GM23338 (cell line): ENCODE measurements around the gene RAC2. TPM values are rescaled to one million over a fixed set of nuclear protein-coding genes. Genes with fewer than 3 reads are reported as not detected.
A peak's percentile ranks its signal among the peaks of the same experiment; 100 is the strongest.

Source experiments
- ATAC-seq: fragments of 200-7000 bp; cut with Tn5 transposase; 3 replicates; pipeline ENCODE4 v1.9.1; 2020
- DNase-seq: peaks from one replicate; pipeline ENCODE4 v3.0.0-alpha.2; 2015; ENCODE audit warnings: low spot score
- H2AFZ ChIP-seq: fragments of 200-600 bp; sonication (generic); 2 replicates; pipeline ENCODE4 v1.8.0; 2016; ENCODE audit warnings: antibody characterized with exemption, mild to moderate bottlenecking, moderate library complexity
- H3F3A ChIP-seq: fragments of 200-600 bp; sonication (generic); replicated peaks from 2 replicates; pipeline ENCODE4 v1.8.0; 2017; ENCODE audit warnings: antibody characterized with exemption, mixed run types, low read depth
- H3K27ac ChIP-seq: fragments of 200-600 bp; sonication (generic); 2 replicates; pipeline ENCODE4 v1.6.1; 2016; ENCODE audit warnings: low read depth
- H3K27me3 ChIP-seq: fragments of 200-600 bp; sonication (generic); 2 replicates; pipeline ENCODE4 v1.8.0; 2016; ENCODE audit warnings: mild to moderate bottlenecking, mixed run types, moderate library complexity; ENCODE audit not compliant: insufficient read depth
- H3K36me3 ChIP-seq: fragments of 200-600 bp; sonication (generic); 2 replicates; pipeline ENCODE4 v1.8.0; 2016; ENCODE audit warnings: mild to moderate bottlenecking; ENCODE audit not compliant: insufficient read depth
- H3K4me1 ChIP-seq: fragments of 200-600 bp; sonication (generic); 2 replicates; pipeline ENCODE4 v1.8.0; 2016; ENCODE audit warnings: mild to moderate bottlenecking, moderate library complexity; ENCODE audit not compliant: insufficient read depth
- H3K4me2 ChIP-seq: fragments of 200-600 bp; sonication (generic); 2 replicates; pipeline ENCODE4 v1.7.1; 2017; ENCODE audit warnings: mixed run types
- H3K4me3 ChIP-seq: fragments of 200-600 bp; sonication (generic); 2 replicates; pipeline ENCODE4 v1.6.1; 2016; ENCODE audit warnings: mixed run types
- H3K79me2 ChIP-seq: fragments of 200-600 bp; sonication (generic); replicated peaks from 2 replicates; pipeline ENCODE4 v1.8.0; 2017; ENCODE audit warnings: mild to moderate bottlenecking; ENCODE audit not compliant: insufficient read depth
- H3K9me2 ChIP-seq: fragments of 200-600 bp; sonication (generic); 2 replicates; pipeline ENCODE4 v1.8.0; 2017; ENCODE audit not compliant: insufficient read depth
- H4K20me1 ChIP-seq: fragments of 200-600 bp; sonication (generic); replicated peaks from 2 replicates; pipeline ENCODE4 v1.8.0; 2017; ENCODE audit warnings: mild to moderate bottlenecking; ENCODE audit not compliant: insufficient read depth
- H3K27ac Mint-ChIP-seq: 2 replicates; pipeline ENCODE4 v1.8.0; 2020; ENCODE audit warnings: inconsistent platforms, mild to moderate bottlenecking, moderate library complexity, mixed read lengths
- H3K27me3 Mint-ChIP-seq: 3 replicates; pipeline ENCODE4 v1.8.0; 2022; ENCODE audit warnings: low read depth, mild to moderate bottlenecking, moderate library complexity, mixed read lengths, inconsistent platforms; ENCODE audit not compliant: insufficient read depth, poor library complexity
- H3K36me3 Mint-ChIP-seq: 3 replicates; pipeline ENCODE4 v1.8.0; 2021; ENCODE audit warnings: low read depth, mild to moderate bottlenecking, inconsistent platforms, moderate library complexity, mixed read lengths
- H3K4me1 Mint-ChIP-seq: 3 replicates; pipeline ENCODE4 v1.8.0; 2020; ENCODE audit warnings: mild to moderate bottlenecking, inconsistent platforms, mixed read lengths
- H3K4me3 Mint-ChIP-seq: 3 replicates; pipeline ENCODE4 v1.8.0; 2021; ENCODE audit warnings: moderate library complexity, mild to moderate bottlenecking, inconsistent platforms, mixed read lengths
- H3K9me3 Mint-ChIP-seq: 3 replicates; pipeline ENCODE4 v1.8.0; 2020; ENCODE audit warnings: moderate library complexity, mild to moderate bottlenecking, inconsistent platforms, mixed read lengths
- CREB1 ChIP-seq: fragments of 250-450 bp; sonication (Bioruptor Pico); IDR thresholded peaks from 2 replicates; pipeline ENCODE4 v1.5.0; 2020; ENCODE audit warnings: low read depth, mild to moderate bottlenecking, moderate library complexity
- CTCF ChIP-seq, 2 experiments: fragments of 200-600 bp in 1 of 2; sonication (generic) in 1 of 2; conservative IDR thresholded peaks; 2 replicates each; pipeline versions ENCODE4 v1.5.1 to v1.6.1; 2016 to 2017; ENCODE audit warnings: antibody characterized with exemption in 2 of 2, low read depth in 2 of 2, mild to moderate bottlenecking in 2 of 2, moderate library complexity in 1 of 2
- EZH2 ChIP-seq: fragments of 200-600 bp; sonication (generic); IDR thresholded peaks from one replicate; pipeline ENCODE4 v1.8.0; 2017; ENCODE audit warnings: antibody characterized with exemption, mild to moderate bottlenecking, low read depth; ENCODE audit not compliant: unreplicated experiment
- EZH2phosphoT487 ChIP-seq: fragments of 200-600 bp; sonication (generic); IDR thresholded peaks from one replicate; pipeline ENCODE4 v1.8.1; 2018; ENCODE audit warnings: antibody characterized with exemption; ENCODE audit not compliant: unreplicated experiment
- JUNB ChIP-seq: IDR thresholded peaks from one replicate; pipeline ENCODE4 v1.6.1; 2016; ENCODE audit warnings: antibody characterized with exemption; ENCODE audit not compliant: unreplicated experiment
- NANOG ChIP-seq: IDR thresholded peaks from 2 replicates; pipeline ENCODE4 v1.6.1; 2016; ENCODE audit warnings: antibody characterized with exemption, borderline replicate concordance
- POLR2AphosphoS5 ChIP-seq: IDR thresholded peaks from 2 replicates; pipeline ENCODE4 v1.6.1; 2016; ENCODE audit warnings: antibody characterized with exemption, low read depth
- STAT1 ChIP-seq: IDR thresholded peaks from one replicate; pipeline ENCODE4 v1.6.1; 2016; ENCODE audit warnings: antibody characterized with exemption; ENCODE audit not compliant: unreplicated experiment
- polyA plus RNA-seq: library from polyadenylated mRNA; unstranded; fragments of >200 nt; fragmentation: Nextera tagmentation; extraction: Ambion mirVana; gene quantifications from 2 replicates; pipeline ENCODE4 v1.2.1, GENCODE V29; 2016
- total RNA-seq: library from RNA; depleted of rRNA; stranded (reverse); fragments of >200 nt; shearing (Covaris generic); gene quantifications from 2 replicates; pipeline ENCODE4 v1.2.3, GENCODE V29; 2014
- TF ChIP-seq, protein P1 (sequence below): IDR thresholded peaks from 2 replicates; pipeline ENCODE4 v1.6.1; 2016; ENCODE audit warnings: antibody characterized with exemption
- TF ChIP-seq, protein P2 (sequence below): fragments of 250-450 bp; sonication (Bioruptor Pico); IDR thresholded peaks from 2 replicates; pipeline ENCODE4 v1.5.0; 2020; ENCODE audit warnings: mild to moderate bottlenecking, moderate library complexity

Gene RAC2
- total and polyA plus RNA-seq, 2 experiments from 2014 or later = 2.4 to 2.7 TPM

GRCh38 chr22:37260901-37261336 lies 16.9 kb upstream of the RAC2 start:
- no peak overlapping the region for H3K4me3 Mint-ChIP-seq
- no peak overlapping the region for H3K4me2 ChIP-seq
- peaks cover 33% of the 10 kb centered on the region for H3K27me3 Mint-ChIP-seq
- no peaks in the 10 kb centered on the region for H3F3A ChIP-seq
- no peaks in the 10 kb centered on the region for H3K79me2 ChIP-seq
- H3K9me2 ChIP-seq = no peaks in the 10 kb centered on the region
- peaks cover 4% of the 10 kb centered on the region; the same call in 2 of the 3 replicates for H3K36me3 Mint-ChIP-seq
- H3K27ac Mint-ChIP-seq = no peak overlapping the region
- peaks cover 6% of the 10 kb centered on the region for H3K27me3 ChIP-seq
- TF ChIP-seq CREB1 (no peak), CTCF (conservative IDR thresholded peaks at IDR 0.05; ENCODE audit: low read depth in 2 of 2) (peak; percentile 85 to 87), POLR2AphosphoS5 (no peak), EZH2 (no peak), STAT1 (no peak)
- TF ChIP-seq, protein P1, sequence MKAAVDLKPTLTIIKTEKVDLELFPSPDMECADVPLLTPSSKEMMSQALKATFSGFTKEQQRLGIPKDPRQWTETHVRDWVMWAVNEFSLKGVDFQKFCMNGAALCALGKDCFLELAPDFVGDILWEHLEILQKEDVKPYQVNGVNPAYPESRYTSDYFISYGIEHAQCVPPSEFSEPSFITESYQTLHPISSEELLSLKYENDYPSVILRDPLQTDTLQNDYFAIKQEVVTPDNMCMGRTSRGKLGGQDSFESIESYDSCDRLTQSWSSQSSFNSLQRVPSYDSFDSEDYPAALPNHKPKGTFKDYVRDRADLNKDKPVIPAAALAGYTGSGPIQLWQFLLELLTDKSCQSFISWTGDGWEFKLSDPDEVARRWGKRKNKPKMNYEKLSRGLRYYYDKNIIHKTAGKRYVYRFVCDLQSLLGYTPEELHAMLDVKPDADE = no peak
- H3K4me1 Mint-ChIP-seq = peaks cover 22% of the 10 kb centered on the region
- H3K27ac ChIP-seq = no peak overlapping the region
- peak; percentile 87 for DNase-seq
- H3K9me3 Mint-ChIP-seq = peaks cover 22% of the 10 kb centered on the region
- peak; percentile 54 for ATAC-seq
- peaks cover 15% of the 10 kb centered on the region; the same call in 1 of the 2 replicates for H3K4me1 ChIP-seq
- H4K20me1 ChIP-seq = no peaks in the 10 kb centered on the region
- H3K4me3 ChIP-seq = no peak overlapping the region
- H2AFZ ChIP-seq = no peak overlapping the region
- H3K36me3 ChIP-seq = no peaks in the 10 kb centered on the region

DNA sequence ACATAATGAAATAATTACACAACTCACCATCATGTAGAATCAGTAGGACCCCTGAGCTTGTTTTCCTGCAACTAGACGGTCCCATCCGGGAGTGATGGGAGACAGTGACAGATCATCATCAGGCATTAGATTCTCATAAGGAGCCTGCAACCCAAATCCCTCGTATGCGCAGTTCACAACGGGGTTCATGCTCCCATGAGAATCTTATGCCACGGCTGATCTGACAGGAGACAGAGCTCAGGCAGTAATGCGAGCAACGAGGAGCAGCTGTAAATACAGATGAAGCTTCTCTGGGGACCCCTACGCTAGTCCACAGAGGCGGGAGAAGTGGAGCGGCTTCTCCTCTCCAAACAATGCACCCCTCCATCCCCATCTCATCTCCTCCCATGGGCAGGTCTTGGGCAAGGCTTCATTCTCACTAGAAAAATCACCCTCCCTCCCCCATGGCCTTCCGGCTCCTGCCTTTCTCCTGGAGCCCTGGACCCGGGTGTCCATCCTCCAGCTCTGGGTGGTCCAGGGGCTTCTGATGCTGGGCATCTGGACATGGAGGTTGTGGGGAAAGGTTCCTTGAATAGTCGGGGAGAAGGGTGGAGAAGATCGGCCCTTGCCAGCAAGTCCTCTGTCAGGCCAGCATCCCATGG lies 16.2 kb upstream of the RAC2 start:
- no peak overlapping the region for H3K27ac Mint-ChIP-seq
- H4K20me1 ChIP-seq = no peaks in the 10 kb centered on the region
- H3K9me2 ChIP-seq = no peaks in the 10 kb centered on the region
- H3K4me3 Mint-ChIP-seq = no peak overlapping the region
- no peaks in the 10 kb centered on the region for H3K79me2 ChIP-seq
- H3K9me3 Mint-ChIP-seq = peaks cover 19% of the 10 kb centered on the region
- no peak overlapping the region for H2AFZ ChIP-seq
- ATAC-seq (no peak), DNase-seq (no peak)
- no peaks in the 10 kb centered on the region for H3F3A ChIP-seq
- H3K27me3 Mint-ChIP-seq = peaks cover 33% of the 10 kb centered on the region
- H3K4me1 ChIP-seq = peaks cover 15% of the 10 kb centered on the region; the same call in 1 of the 2 replicates
- H3K4me1 Mint-ChIP-seq = peaks cover 27% of the 10 kb centered on the region
- no peaks in the 10 kb centered on the region for H3K36me3 ChIP-seq
- TF ChIP-seq JUNB = no peak
- no peak for TF ChIP-seq NANOG
- TF ChIP-seq CREB1 = no peak
- no peak for TF ChIP-seq EZH2phosphoT487
- no peak for TF ChIP-seq STAT1
- TF ChIP-seq EZH2 = no peak
- TF ChIP-seq, protein P2, sequence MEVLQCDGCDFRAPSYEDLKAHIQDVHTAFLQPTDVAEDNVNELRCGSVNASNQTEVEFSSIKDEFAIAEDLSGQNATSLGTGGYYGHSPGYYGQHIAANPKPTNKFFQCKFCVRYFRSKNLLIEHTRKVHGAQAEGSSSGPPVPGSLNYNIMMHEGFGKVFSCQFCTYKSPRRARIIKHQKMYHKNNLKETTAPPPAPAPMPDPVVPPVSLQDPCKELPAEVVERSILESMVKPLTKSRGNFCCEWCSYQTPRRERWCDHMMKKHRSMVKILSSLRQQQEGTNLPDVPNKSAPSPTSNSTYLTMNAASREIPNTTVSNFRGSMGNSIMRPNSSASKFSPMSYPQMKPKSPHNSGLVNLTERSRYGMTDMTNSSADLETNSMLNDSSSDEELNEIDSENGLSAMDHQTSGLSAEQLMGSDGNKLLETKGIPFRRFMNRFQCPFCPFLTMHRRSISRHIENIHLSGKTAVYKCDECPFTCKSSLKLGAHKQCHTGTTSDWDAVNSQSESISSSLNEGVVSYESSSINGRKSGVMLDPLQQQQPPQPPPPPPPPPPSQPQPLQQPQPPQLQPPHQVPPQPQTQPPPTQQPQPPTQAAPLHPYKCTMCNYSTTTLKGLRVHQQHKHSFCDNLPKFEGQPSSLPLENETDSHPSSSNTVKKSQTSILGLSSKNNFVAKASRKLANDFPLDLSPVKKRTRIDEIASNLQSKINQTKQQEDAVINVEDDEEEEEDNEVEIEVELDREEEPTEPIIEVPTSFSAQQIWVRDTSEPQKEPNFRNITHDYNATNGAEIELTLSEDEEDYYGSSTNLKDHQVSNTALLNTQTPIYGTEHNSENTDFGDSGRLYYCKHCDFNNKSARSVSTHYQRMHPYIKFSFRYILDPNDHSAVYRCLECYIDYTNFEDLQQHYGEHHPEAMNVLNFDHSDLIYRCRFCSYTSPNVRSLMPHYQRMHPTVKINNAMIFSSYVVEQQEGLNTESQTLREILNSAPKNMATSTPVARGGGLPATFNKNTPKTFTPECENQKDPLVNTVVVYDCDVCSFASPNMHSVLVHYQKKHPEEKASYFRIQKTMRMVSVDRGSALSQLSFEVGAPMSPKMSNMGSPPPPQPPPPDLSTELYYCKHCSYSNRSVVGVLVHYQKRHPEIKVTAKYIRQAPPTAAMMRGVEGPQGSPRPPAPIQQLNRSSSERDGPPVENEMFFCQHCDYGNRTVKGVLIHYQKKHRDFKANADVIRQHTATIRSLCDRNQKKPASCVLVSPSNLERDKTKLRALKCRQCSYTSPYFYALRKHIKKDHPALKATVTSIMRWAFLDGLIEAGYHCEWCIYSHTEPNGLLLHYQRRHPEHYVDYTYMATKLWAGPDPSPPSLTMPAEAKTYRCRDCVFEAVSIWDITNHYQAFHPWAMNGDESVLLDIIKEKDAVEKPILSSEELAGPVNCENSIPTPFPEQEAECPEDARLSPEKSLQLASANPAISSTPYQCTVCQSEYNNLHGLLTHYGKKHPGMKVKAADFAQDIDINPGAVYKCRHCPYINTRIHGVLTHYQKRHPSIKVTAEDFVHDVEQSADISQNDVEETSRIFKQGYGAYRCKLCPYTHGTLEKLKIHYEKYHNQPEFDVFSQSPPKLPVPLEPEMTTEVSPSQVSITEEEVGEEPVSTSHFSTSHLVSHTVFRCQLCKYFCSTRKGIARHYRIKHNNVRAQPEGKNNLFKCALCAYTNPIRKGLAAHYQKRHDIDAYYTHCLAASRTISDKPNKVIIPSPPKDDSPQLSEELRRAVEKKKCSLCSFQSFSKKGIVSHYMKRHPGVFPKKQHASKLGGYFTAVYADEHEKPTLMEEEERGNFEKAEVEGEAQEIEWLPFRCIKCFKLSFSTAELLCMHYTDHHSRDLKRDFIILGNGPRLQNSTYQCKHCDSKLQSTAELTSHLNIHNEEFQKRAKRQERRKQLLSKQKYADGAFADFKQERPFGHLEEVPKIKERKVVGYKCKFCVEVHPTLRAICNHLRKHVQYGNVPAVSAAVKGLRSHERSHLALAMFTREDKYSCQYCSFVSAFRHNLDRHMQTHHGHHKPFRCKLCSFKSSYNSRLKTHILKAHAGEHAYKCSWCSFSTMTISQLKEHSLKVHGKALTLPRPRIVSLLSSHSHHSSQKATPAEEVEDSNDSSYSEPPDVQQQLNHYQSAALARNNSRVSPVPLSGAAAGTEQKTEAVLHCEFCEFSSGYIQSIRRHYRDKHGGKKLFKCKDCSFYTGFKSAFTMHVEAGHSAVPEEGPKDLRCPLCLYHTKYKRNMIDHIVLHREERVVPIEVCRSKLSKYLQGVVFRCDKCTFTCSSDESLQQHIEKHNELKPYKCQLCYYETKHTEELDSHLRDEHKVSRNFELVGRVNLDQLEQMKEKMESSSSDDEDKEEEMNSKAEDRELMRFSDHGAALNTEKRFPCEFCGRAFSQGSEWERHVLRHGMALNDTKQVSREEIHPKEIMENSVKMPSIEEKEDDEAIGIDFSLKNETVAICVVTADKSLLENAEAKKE = no peak
- peaks cover 4% of the 10 kb centered on the region; the same call in 2 of the 3 replicates for H3K36me3 Mint-ChIP-seq
- H3K27ac ChIP-seq = no peak overlapping the region
- peaks cover 6% of the 10 kb centered on the region for H3K27me3 ChIP-seq
- no peak overlapping the region for H3K4me2 ChIP-seq
- H3K4me3 ChIP-seq = no peak overlapping the region
